Stimulated activated CD8-positive, alpha-beta memory T cell treated with anti-CD3 and anti-CD28 coated beads, Interleukin-15, amount 100 ng/mL, for 1 hour (primary cell): Measurements from ENCODE around the gene CTNND2.

Experiments
- DNase-seq: peaks from one replicate; pipeline ENCODE4 v3.0.0-alpha.2; 2020; ENCODE audit warnings: low read depth

Gene CTNND2

DNA sequence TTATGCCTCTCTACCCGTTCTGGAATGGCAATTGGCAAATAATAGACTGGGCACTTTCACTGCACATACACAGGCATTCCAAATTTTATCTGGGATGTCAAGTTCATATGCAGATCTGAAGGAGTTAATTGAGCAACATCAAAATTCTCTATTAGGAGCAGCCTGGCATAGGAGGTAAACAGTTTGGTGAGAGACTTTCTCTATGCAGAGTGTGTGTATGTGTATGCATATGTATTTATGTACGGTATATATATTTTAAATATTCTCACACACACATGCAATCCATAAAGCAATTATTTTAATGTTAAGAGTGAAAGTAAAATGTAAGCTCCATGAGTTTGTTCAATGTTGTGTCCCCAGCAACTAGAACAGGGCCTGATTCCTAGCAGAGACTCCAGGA lies 517.8 kb downstream of the CTNND2 start:
- DNase-seq = no peak

DNA sequence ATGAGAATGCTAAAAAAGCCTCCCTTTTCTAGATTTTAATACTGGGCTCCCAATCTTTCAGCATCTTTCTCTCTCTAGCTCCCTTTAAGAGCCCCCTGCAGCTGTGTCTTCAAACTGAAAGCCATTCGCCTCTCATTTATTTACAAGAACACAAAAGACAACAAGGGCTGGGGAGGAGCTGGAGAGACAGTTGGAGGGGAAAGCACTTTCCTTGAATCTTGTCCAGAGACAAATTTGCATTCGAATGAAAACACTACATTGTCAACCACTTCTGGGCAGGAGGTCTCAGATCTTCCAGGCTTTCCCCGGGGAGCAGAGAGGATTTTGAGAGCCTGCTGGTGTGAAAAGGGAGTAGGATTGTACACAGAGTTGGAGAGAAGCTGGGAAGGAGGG lies 518.3 kb downstream of the CTNND2 start:
- no peak for DNase-seq

DNA sequence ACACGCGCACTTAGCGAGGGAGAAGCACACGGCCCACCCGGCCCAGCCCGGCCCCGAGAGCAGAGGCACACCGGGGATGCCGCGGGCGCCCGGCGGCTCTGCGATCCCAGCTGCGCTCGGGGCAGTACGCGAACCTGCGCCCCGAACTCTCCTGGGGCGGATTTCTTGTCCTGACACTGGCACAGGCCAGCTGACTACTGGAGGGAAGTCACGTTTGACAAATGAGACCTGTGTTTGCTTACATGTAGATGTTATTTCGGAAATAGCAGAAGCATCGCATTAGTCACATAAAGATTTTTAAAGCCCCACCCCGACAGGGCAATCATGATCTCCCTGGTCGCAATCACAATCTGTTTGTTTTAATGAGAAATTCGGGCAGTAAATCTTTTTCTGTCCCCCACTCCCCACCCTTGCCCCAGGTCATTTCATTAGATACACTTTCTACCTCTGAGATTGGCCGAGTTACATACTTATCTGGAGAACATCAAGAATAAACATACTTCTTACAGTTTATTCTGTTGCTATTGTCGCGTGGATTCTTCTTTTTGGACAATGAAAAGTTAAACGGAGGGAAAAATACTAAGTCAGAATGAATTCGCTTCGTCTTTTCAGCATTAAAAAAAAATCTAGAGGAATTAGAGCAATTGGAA lies 518.9 kb downstream of the CTNND2 start:
- DNase-seq = no peak

DNA sequence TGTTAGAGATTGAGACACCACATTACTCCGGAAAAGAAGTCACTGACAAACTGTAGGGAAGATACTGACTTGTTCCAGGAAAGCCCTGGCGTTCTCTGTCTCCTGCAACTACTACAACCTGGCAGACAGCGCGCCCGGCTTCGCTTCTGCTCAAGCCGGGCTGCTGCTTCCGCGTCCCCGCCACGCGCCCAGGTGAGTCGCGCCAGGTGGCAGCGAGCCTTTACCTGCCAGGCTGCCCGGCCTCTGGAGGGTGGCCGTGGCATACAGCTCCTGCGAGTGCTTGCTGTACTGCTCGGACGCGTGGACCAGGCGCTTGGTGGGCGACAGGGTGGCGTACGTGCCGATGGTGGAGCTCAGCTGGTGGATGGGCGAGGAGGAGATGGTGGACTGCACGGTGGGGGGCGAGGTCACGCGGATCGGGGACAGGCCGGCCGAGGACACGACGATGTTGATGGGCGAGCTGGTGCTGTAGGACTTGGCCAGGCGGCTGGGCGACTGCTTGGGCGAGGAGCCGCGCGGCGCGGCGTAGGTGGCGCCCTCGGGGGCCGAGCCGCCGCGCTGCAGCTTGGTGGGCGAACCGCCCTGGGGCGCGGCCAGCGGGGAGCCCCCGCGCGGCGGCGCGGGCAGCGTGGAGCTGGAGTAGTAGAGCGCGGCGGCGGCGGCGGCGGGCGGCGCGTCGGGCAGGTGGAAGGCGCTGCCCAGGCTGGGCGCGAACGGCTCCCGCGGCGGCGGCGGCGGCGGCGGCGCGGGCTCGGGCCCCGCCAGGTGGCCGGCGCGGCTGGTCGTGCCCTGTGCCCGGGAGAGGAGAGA lies 519.6 kb downstream of the CTNND2 start:
- no peak for DNase-seq

DNA sequence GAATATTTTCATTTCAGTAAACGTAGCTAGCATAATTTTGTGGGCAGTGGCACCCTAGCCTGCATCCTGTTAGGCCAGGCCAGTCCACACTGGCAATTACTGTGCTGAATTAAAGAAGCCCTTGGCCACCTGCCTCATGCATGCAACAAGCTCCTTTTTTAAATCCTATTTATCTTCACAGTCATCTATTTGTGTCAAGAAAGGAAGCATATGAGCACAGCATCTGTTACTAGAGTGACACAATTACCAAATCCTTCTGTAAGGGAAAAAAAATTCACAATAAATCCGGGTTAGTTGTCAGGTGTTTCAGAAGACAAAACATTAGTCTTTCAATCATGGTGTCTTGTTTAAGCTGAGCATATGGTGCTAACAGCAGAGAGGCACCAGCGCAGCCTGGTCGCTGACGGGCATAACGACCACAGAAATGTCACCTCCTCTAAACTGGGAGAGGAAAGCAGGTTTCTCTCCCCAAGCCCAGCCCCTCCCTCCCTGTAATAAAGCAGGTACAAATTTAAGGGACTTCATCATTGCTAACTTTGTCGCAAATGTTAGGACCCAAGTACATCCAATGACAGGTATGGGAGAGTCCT lies 520.6 kb downstream of the CTNND2 start:
- no peak for DNase-seq

DNA sequence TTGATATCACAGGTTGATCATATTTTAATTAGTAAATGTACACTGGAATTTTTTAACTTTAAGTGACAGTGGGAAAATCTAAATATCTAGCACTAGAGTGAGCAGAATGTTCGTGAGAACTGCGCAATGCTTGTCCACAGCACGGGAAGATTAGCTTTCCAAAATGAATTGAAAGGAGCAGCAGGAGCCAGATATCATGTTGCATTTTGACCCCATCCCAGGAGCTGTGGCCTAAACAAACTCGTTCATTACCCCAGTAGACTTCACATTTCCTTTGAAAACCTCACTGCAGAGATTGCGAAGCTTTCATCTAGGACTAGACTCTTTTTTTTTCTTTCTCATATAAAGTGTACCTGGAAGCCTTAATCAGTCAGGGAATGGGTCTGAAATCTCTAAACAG lies 525.8 kb downstream of the CTNND2 start:
- DNase-seq = no peak

DNA sequence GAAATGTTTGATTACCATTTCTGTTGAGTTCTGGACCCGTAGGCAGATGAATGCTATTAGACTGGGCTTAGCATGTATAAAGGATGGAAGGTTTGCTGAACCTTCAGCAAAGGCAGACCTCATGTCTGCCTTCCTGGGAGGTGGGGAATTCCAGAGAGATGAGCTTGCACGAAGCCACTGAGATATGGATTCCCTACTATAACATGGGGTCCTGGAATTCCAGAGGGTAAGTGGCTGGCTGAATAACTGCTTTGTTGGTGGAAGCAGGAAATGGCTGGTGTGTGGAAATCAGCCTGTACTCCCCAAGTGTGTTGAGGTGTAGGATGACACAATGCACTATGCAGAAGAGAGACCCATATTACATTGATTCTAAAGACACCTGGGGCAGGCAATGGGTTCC lies 526.4 kb downstream of the CTNND2 start:
- DNase-seq = no peak

DNA sequence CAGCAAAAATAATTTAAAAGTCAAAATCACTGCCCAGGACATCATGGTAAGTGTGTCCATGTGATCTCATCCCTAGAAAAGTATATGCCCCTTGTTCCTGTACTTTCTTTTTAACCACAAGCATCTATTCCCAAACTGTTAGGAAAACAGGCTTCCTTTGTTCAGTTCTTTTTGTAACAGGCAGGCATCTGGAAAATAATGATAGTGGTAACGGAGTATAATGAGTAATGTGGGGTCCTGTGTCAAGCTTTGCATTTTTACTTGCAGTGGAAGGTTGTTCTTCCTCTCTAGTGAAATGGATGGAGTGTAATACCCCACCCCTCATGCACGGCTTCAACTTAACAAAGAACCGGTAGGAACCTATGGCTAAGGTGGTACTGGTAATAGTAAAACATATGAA lies 532.1 kb downstream of the CTNND2 start:
- no peak for DNase-seq

DNA sequence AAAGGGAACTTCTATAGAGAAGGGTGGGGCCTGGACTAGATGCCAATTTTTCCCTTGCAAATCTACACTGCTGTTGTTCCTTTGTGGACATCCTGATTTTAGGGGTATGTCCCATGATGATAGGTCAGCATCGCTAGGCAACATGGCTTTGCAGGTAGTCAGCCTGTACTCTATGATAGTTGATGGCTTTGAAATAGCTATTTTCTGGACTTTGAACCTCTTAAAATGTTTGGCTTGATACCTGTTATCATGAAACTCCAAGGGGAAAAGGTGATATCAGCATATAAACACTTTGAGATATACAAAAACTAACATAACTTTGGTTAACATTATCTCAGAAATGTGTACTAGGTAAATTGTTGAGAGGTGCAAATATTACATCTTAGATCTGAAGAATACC lies 533.2 kb downstream of the CTNND2 start:
- no peak for DNase-seq

DNA sequence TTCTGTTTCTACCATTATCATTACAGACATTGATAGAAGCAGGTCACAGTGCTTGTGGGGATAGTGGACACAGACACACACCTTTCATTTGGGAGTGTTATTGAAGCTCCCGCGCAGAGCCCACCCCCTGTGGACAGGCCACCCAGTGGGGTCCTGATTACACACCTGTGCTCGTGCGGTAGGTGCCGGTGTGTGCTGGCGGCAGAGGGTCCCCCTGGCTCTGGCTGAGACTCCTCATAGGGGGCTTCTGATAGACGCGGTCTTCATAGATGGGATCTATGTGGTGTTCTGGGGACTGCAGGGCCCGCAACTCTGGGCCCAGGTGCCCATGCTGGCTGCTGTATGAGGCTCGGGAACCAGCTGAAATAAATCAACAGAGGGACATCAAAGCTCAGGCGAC lies 539.7 kb downstream of the CTNND2 start:
- DNase-seq = no peak

DNA sequence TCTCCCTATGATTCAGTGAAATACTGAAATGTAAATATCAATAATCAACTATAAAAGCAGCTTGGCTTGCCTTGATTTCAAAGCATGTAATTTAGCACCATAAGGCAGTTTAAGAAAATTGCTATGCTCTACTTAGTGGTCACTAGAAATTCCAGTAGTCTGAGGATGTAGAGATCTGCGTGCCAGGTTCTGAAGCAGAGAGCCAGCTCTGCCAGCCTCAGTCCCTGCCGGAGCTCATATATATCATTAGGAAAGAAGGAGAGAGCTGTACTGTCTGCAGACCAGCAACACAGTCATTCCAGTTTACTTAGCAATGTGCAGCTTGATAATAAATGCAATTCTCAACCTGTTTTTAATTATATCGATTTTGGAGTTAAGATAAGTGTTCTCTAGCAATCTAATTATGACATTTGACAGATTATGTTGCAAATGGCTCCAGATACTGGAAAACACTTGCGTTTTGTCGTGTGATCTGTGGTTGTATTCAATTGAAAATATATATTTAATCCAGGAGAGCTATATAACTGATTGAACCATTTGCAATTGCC lies 540.5 kb downstream of the CTNND2 start:
- DNase-seq = no peak

DNA sequence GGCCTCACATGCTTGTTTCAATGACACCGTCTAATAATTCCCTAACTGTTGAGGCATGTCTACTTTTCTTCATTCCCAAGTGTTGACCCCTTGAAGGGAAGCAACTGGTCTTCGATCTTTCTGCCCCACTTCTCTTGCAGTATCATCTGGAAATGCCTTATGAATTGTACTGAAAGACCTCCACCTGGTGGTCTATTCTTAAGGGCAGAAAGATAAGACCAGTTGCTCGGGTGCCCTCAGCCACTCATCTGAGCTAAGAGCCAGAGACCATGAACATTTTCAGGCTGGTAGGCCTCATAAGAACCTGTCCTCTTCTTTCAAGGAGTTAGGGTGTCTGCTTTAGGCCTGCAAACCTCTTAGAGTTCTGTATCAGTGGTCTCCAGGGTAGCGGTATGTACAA lies 542.5 kb downstream of the CTNND2 start:
- DNase-seq = no peak

DNA sequence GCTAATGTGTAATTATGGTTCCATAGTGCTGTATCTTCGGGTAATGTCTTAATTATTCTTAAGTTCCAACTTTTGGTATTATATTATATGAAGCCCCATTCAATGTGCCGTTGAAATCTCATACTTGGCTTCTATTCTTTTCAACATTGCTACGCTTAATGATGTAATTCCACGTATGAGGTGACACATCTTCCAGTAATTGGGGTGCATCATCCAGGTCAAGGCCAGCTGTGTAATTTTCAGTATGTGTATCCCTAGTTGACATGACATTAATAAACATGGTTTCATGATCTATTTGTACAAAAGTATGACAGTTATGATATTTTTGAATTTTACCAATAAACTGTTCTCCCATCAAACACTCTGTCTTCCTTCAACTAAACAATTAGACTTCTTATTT lies 546.3 kb downstream of the CTNND2 start:
- no peak for DNase-seq

DNA sequence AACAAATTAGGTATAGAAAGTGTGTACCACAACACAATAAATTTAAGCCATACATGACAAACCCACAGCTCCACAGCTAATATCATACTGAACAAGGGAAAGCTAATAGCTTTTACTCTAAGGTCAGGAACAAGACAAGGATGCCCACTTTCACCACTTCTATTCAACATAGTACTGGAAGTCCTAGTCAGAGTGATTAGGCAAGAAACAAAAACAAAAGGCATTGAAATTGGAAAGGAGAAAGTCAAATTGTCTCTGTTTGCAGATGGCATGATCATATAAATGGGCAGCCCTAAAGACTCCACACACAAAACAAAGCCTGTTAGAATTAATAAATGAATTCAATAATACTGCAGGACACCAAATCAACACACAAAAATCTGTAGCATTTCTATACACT lies 548.8 kb downstream of the CTNND2 start:
- no peak for DNase-seq

DNA sequence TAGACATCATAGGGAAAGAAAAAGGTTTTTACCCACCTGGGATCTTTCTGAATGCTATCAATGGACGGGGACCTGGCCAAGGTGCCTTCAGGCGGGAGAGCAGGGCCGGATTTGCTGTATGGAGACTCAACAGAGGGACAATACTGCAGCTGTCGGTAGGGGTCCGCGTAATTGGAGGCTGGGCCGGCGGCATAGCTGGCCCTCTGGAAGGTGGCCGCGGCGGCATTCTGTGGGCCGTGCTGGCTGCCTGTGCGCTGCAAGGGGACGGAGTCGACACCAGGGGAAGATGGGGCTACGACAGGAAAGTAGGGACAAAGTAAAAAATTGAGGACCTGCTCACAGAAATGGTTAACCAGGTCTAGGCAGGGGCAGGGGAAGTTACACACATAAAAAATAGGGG lies 557.9 kb downstream of the CTNND2 start:
- DNase-seq = no peak

DNA sequence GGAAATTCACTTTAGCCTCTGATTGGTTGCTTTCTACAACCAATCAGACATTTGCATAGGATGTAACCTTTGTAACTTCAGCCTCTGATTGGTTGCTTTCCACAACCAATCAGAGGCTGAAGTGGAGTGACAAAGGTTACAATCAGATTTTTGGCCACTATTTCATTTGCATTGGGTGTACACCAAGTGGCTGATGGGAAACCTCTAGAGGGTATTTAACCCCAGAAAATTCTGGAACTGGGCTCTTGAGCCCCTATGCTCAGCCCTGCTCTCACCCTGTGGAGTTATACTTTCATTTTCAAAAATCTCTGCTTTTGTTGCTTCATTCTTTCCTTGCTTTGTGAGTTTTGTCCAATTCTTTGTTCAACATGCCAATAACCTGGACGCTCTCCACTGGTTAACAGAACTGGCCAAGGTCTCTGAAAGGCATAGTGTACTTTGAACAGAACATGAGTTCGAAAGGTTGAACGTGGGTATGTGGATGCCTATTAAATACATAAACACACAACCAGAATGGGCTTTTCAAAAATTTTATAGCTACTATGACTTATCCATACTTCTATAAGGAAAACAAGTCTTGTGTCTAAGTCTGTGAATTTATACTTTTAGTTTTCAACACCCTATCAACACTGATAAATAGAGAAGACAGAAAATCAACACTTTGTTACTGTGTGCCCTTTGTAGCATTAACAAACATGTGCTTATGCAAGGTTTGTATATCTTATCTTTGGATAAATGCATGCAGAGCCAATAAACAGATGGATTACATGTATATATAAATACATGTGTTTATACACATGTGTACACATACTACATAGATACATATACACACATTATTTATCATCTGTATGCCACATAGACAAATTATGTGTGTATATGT lies 568.1 kb downstream of the CTNND2 start:
- no peak for DNase-seq

DNA sequence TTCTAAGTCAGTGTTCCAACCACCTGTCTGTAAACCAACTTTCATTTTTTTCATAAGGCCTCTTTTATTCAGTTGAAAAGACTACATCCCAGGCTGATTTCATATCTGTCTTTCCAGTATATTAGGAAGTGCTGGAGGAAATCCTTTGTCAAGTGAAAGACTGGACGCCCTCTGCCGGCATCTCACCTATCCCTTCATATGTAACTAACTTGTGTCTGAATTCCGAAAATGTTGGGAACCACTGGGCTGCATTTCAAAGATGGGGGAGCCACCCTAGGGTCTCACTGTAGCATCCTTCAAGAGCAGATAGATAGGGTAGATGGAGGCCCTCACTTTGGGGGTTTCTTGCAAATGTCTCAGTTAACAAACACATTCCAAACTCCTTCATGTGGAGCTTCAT lies 569.8 kb downstream of the CTNND2 start:
- DNase-seq = no peak

DNA sequence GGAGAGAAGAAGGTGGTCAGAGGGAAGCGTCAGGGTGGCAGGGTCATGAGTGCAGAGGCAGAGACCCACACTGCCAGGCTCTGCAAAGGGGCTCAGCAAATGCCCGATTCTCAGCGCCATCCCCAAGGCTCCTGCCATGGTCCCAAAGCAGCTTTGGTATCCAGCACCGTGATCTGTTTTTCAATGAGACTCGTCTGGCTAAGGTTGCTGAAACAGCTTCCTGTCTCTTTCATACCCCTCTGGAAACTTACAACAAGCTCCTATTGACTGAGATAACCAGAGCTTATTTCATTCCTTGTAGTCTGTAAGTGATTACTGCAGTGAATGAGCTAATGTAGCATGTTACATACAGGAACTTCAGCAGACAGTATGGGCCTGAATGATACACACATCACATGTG lies 574.6 kb downstream of the CTNND2 start:
- no peak for DNase-seq

DNA sequence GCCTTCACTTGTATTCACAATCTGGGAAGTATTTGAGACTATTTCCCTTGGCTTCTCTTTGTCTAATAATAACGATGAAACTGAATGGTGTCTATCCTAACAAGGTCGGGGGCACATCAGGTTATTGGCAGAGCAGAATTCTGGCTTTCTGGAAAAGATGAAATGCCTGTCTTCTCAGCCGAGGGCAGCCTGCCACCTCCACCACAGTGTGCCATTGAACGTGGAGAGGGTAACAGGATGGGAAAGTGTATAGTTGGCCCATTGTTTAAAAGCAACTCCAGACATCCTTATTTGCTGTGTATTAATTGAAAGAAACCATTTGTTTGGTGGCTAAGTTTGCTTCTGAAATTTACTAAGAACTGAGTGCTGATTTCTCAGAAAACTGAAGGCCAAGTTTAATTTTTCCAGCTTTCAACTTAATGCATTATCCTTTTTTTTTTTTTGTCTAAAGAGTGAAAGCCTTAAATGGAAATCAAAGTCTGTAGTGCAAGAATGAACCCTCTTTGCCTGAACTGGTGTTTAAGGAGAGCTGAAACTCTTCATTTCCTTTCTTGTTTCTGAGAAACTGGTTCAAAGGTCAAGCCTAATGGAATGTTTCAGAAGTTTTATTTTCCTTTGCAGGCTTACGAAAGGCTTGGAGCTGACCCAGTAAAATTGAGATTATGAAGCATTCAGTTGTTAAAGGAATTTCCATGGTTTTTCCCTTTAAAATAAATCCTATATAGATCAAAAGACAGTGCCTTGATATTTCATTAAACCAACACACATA lies 579.5 kb downstream of the CTNND2 start:
- no peak for DNase-seq

DNA sequence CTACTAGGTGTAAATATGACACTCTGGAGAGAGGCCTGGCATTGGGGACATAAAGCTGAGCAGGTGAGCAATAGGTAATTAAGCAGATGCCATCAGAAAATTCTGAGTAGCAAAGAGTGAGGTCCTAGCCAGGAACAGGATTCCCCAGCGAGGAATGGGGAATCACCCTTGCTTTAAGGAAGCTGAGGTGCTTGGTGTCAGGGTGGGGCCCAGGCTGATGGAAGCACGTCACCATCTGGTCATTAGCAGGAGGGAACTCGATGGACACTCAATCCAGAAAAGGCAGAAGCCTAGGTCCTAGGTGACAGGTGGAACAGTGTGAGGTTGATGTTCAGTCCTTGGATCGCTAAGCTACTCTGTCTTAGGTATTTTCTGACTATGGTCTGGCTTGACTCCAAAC lies 580.5 kb downstream of the CTNND2 start:
- DNase-seq = no peak

DNA sequence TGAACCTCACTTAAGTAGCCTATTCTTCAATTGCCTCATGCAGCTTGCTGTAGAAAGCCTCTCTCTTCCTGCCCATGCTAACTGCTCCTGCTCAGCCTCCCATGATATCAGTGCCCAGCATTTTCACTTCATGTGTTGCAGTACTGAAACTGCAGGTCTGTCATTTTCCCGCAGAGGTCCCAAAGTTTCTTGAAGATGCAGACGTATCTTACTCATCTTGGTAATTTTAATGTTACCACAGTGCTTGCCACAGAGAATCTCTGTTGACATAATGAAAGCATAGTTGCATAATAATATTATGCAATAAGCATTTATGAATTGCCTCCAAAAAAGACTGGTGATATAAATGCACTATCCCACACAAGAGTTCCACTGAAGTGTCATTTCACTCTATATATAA lies 582.1 kb downstream of the CTNND2 start:
- no peak for DNase-seq
